ENCODE measurements around the gene HDAC11.
"Not testable (repeated sequence)": the region's sequence is repeated elsewhere in the genome, so short reads cannot be mapped to it uniquely, and the experiment has no call there.

The HDAC11 gene

GRCh38 chr3:13479582-13480339, at the start of gene HDAC11:
TSS of gene HDAC11 (plus strand) at chr3:13480306. CDS start at chr3:13480348, 42 bp downstream.
- in situ Hi-C loops (cut with MboI; ENCODE audit: low sequenced_read_pairs): no loop called here

GRCh38 chr3:13430411-13430875, 49.7 kb upstream of the HDAC11 start:
- in situ Hi-C loops (cut with MboI; ENCODE audit: low sequenced_read_pairs): not testable (repeated sequence)

DNA sequence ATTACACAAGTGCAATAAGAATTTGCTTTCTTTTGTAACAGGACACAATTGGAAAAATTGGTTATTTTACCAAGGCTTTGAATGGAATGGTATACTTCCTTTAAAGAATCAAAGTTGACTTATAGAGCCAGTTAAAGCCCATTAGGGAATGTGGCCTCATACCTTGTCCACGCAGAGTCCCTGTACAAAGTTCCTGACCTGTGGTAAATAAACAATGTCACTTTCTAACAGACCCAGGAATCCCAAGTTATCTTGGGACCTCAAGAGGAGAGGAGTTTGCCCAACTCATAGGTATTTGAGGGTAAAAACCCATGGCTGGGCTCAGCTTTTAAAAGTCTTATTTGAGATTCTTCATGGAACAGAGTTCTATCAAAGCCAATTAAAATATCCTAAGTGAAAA, 48.0 kb upstream of the HDAC11 start:
- in situ Hi-C loops (cut with MboI; ENCODE audit: low sequenced_read_pairs): no loop called here

DNA sequence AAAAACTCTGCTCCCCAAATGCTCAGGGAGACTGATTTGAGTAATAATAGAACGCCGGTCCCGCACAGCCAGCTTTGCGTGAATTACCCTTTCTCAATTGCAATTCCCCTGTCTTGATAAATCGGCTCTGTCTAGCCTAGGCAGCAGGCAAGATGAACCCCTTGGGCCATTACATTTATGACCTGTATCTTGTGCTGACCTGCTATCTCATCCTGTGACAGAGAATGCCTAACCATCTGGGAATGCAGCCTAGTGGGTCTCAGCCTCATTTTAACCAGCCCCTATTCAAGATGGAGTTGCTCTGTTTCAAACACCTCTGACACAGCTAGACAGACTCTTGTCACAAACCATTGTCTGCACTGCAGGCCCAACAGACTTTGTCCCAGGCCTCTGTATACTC, 46.2 kb upstream of the HDAC11 start:
- in situ Hi-C loops (cut with MboI; ENCODE audit: low sequenced_read_pairs): no loop called here

DNA sequence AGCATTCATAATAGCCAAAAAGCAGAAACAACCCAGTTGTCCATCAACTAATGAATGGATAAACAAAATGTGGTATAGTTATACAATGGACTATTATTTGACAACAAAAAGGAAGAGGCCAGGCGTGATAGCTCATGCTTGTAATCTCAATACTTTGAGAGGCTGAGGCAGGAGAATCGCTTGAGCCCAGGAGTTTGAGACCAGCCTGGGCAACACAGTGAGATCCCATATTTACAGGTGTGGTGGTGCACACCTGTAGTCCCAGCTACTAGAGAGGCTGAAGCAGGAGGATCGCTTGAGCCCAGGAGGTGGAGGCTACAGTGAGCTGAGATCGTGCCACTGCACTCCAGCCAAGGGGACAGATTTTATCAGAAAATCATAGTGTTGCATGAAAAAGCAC, 43.9 kb upstream of the HDAC11 start:
- in situ Hi-C loops (cut with MboI; ENCODE audit: low sequenced_read_pairs): not testable (repeated sequence)

DNA sequence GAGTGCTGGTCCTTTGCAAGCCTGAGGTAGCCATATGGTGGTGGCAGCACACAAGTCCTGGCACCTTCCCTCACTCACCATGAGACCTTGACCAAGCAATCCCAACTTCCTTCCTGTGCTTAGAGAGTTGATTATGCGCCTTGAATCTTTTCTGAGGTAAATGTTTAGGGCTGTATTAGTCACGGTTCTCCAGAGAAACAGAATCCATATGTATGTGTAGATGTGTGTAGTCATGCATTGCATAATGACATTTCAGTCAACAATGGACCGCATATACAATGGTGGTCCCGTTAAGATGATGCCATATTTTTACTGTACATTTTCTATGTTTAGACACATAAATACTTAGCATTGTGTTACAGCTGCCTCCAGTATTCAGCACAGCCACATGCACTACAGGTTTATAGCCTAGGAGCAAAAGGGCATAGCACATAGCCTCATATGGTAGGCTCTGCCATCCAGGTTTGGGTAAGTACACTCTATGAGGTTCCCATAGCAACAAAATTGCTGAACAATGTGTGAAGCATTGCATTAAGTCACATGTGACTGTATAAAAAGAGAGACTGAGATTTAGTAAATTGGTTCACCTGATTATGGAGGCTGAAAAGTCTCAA, 39.8 kb upstream of the HDAC11 start:
- in situ Hi-C loops (cut with MboI; ENCODE audit: low sequenced_read_pairs): no loop called here

- in situ Hi-C loops (cut with MboI; ENCODE audit: low sequenced_read_pairs): not testable (repeated sequence)
Observed at GRCh38 chr3:13442882-13443281, 37.2 kb upstream of the HDAC11 start.

DNA sequence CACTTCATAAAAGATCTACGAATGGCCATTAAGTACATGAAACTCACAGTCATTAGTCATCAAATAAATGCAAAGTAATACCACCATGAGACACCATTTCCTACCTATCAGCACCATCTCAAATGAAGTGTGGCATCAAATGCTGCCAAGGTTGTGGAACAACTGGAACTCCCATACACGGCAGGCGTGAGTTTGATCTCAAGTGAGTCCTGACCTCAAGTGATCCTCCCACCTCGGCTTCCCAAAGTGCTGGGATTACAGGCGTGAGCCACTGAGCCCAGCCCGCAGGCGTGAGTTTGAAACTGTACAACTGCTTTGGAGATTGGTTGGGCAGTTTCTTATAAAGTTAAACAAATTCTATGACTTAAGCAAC, 28.8 kb upstream of the HDAC11 start:
- in situ Hi-C loops (cut with MboI; ENCODE audit: low sequenced_read_pairs): loop anchor here (25.0 kb wide), 1 partner anchor 364 kb away; no protein-coding TSS in a partner anchor

- in situ Hi-C loops (cut with MboI; ENCODE audit: low sequenced_read_pairs): loop anchor here (25.0 kb wide), 1 partner anchor 365 kb away; no protein-coding TSS in a partner anchor
Observed at GRCh38 chr3:13452490-13453335, 27.4 kb upstream of the HDAC11 start.

GRCh38 chr3:13455644-13456043, 24.5 kb upstream of the HDAC11 start:
- in situ Hi-C loops (cut with MboI; ENCODE audit: low sequenced_read_pairs): loop anchor here (25.0 kb wide), 1 partner anchor 368 kb away; no protein-coding TSS in a partner anchor

- in situ Hi-C loops (cut with MboI; ENCODE audit: low sequenced_read_pairs): loop anchor here (25.0 kb wide), 1 partner anchor 370 kb away; no protein-coding TSS in a partner anchor
Observed at GRCh38 chr3:13457593-13457992, 22.5 kb upstream of the HDAC11 start.

DNA sequence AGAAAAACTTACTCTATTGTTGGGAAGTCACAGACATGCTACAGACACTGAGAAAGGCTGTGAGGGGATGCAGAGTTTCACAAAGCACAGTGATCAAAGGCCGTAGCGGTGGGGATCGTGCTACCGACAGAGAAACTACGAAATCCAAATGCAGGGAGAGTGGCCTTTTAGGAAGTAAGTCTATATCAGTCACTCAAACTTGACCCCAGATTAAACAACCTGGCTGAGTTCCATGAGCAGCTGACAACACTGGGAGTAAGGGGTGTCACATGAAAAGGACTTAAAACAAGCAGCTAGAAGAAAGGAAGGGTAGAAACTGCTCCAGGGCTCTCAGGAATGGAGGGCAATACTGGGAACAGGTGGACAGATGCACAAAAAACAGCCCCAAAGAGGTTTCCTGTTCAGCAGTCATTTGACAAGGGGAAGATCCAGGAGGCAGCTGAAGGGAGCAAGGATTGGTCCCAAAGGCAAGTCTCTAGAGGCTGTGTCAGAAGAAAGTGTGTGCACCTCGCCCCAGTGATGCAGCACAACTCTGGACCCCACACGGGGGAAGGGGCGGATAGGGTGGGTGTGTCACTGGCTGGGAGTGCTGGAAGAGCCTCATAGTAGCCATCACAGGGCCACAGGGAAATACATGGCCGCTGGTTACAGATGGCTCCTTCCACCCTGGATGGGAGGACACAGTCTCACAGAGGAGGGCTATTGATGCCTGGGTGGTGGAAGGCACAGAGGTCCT, 20.3 kb upstream of the HDAC11 start:
- in situ Hi-C loops (cut with MboI; ENCODE audit: low sequenced_read_pairs): loop anchor here (25.0 kb wide), 1 partner anchor 372 kb away; no protein-coding TSS in a partner anchor

DNA sequence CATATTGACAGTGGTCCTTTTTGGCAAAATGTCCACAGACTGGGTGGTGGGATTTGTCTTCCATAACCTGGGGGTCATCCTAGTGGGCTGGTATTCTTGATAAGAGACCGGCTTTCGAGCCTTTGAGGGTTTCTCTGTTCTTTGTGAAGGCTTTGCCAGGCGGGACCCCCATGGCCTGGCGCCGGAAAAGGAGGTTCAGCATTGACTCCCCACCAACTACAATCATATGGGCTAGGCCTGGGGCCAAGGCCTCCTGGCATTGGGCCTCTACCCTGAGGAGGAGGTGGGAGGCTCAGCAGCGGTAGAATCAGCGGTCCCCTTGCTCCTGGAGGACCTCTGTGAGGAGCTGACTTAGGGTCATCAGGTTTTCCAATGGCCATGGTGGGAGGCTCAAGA, 19.8 kb upstream of the HDAC11 start:
- in situ Hi-C loops (cut with MboI; ENCODE audit: low sequenced_read_pairs): loop anchor here (25.0 kb wide), 1 partner anchor 373 kb away; no protein-coding TSS in a partner anchor

DNA sequence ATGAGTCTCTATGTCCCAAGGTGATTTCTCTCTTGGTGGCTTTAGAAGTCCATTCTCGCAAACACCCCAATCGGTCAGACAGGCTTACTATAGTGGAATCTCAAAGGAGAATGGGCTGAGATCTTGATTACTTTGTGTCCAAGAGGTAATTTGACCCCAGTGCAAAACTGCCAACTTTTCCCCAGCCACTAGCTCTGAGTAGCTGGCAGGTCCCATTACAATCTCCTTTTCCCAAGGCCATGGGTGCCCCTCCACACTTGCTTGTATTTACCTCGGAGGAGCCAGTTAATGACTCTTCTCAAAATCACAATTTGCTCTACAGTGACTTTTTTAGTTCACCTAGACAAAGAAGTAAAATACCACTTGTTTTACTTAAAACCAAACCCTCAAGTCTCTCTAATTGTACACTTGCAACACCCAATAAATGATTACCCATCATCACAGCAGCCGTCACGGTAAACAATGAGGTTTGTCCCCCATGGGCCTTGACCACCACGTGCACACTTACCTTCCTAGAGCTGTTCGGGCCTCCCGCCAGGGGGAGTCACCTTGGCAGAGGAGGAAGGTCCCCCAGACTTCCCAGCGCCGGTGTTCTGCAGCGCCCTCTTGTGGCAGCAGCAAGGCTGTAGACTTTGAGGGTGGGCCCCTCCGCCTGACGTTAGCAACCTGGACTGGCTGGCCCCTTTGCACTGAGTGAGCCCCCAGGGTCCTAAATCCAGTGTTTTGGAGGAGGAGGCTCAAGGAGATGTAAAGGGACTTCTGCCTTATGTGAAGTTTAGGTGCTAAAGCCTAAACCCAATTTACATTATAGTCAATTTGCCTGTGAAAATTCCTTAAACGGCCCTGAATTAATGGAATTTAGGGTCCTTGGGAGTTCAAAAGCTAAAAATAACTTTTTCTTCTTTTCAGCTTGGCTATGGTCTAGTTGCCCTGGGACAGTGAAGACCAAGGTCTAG, 18.7 kb upstream of the HDAC11 start:
- in situ Hi-C loops (cut with MboI; ENCODE audit: low sequenced_read_pairs): loop anchor here (25.0 kb wide), 1 partner anchor 374 kb away; no protein-coding TSS in a partner anchor

DNA sequence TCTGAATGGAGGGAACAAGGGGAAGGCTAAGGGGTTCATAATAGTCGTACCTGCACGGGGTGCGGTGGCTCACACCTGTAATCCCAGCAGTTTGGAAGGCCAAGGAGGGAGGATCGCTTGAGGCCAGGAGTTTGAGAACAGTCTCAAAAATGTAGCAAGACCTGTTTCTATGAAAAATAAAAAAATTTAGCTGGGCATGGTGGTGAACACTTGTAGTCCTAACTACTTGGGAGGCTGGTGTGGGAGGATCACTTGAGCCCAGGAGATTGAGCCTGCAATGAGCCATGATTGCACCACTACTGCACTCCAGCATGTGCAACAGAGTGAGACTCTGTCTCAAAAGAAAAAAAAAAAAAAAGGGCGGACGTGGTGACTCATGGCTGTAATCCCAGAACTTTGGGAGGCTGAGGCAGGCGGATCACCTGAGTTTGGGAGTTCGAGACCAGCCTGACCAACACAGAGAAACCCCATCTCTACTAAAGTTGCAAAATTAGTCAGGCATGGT, 17.9 kb upstream of the HDAC11 start:
- in situ Hi-C loops (cut with MboI; ENCODE audit: low sequenced_read_pairs): loop anchor here (25.0 kb wide), 1 partner anchor 375 kb away; no protein-coding TSS in a partner anchor

DNA sequence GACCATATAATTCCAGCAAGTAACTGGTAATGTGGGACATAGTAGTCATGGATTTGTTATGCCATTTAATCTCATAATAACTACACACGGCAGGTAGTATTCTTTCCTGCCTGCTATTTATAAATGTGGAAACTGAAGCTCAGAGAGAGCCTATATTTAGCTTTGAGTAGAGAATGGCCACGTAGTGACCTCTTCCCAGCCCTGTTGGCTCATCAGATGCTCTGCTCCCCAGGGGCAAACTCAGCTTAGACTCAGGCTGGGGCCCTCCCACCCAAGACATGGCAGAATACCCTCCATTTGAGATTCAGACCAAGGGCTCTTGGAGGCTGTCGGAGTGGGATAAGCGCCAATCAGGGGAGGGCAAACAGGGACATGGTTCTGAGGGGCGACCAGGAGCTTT, 17.3 kb upstream of the HDAC11 start:
- in situ Hi-C loops (cut with MboI; ENCODE audit: low sequenced_read_pairs): loop anchor here (25.0 kb wide), 1 partner anchor 376 kb away; no protein-coding TSS in a partner anchor

DNA sequence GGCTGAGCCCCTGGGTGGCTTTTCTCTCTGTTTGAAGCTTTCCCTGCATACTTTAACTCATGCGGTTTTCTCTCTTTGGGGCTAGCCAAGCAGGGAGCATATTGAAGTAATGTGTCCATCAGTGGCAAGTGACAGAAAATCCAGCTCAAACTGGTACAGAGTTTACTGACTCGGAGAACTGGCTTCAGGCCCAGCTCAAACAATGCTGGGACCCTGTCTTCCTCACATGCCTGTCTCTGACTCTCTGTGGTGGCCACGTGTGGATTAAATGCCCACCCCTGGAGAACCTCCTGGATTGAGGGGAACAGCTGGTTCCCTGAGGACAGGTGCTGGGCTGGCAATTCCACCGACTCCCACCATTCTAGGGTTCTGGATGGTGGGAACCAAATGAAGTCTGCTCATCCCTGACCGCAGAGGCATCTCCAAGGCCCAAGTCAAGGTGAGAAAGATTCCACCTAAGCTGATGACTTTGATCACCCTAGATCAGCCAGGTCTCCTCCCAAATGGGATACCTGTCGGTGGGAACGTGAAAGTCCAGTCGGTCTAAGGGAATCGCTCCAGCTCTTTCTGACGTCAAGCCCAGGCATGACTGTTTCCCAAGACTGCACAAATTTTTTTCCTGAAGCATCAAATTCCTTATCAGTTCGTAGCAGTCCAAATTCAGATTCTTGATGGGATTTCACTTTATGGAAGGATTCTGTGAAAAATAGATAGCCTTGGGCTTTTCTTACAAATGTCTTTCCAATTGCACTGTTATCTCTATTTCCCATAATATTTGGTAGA, 16.3 kb upstream of the HDAC11 start:
- in situ Hi-C loops (cut with MboI; ENCODE audit: low sequenced_read_pairs): loop anchor here (25.0 kb wide), 1 partner anchor 377 kb away; no protein-coding TSS in a partner anchor

All from HL-60/S4 treated with retinoic acid at 250 ng/mL for 4 days and 3 days (cell line).